SU-DHL-6 (cell line): ENCODE results near the gene XKR8.

Experiments
- EZH2phosphoT487 ChIP-seq: fragments of 200-600 bp; sonication (generic), shearing (Covaris generic); conservative IDR thresholded peaks from 2 replicates; pipeline ENCODE4 v1.6.1; 2018; ENCODE audit warnings: mild to moderate bottlenecking, antibody characterized with exemption, low read length, moderate library complexity, mixed read lengths
- TF ChIP-seq, protein P1 (sequence below): fragments of 200-600 bp; sonication (generic); IDR thresholded peaks from one replicate; pipeline ENCODE4 v1.5.1; 2017; ENCODE audit warnings: antibody characterized with exemption, mild to moderate bottlenecking, low read length, moderate library complexity; ENCODE audit not compliant: insufficient read depth, poor library complexity, severe bottlenecking

DNA sequence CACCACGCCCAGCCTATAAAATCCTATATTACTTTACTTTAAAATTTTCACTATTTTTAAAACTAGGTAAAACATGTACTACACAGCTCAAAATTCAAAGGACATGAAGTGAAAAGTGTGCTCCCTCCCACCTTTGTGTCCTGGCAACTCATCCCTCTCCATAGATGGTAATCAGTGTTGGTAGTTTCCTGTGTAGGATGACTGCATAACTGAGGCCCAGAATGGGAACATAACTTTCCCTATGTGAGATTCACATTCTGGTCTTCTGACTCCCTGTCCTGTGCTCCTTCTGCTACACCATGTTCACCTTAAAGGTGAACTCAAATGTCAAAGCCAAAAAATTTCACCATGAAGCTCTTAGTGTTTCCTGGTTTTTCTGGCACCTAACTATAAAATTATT, 39.3 kb downstream of the XKR8 start:
- TF ChIP-seq, protein P1, sequence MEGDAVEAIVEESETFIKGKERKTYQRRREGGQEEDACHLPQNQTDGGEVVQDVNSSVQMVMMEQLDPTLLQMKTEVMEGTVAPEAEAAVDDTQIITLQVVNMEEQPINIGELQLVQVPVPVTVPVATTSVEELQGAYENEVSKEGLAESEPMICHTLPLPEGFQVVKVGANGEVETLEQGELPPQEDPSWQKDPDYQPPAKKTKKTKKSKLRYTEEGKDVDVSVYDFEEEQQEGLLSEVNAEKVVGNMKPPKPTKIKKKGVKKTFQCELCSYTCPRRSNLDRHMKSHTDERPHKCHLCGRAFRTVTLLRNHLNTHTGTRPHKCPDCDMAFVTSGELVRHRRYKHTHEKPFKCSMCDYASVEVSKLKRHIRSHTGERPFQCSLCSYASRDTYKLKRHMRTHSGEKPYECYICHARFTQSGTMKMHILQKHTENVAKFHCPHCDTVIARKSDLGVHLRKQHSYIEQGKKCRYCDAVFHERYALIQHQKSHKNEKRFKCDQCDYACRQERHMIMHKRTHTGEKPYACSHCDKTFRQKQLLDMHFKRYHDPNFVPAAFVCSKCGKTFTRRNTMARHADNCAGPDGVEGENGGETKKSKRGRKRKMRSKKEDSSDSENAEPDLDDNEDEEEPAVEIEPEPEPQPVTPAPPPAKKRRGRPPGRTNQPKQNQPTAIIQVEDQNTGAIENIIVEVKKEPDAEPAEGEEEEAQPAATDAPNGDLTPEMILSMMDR: no peak
- TF ChIP-seq EZH2phosphoT487: no peak
